ENCODE results near the gene C1orf35. TPM values are rescaled to one million over a fixed set of nuclear protein-coding genes. Genes with fewer than 3 reads are reported as not detected.

Gene C1orf35
- total RNA-seq, 2 experiments from 2014 or later = 14.4 to 24.4 TPM

DNA sequence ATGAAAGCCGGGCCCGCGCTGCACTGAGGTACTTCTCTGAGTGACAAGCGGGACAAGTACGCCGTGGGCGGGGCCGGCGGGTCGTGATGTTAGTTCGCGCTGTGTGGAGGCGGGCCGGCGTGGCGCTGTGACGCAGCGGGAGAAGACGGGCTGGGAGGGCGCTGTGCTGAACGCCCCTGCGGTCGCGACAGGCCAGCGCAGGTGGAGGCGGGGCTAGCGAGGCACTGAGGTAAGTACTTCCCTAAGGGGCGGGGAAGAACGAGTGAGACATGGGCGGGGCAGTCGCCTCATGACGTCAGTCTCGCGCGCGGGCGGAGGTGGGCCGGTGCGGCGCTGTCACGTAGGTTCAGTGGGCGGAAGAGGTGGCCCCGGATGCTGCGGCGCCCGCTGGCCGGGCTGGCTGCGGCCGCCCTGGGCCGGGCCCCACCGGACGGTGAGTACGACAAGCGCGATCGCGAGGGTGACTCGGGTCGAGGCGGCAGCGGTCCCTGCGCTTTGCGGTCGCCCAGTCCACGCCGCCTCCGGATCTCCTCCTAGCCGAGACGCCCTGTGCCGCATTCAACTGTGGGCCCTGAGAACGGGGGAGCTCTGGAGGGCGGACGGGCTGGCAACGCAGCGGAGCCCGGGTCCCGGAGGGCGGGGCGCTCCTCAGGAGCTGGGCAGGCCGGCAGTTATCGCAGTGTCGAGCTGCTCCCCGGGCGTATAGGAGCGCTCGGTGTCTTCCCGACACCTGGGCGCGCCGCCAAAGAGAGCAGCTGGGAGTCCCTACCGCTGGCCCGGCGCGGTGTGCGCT, 37.0 kb upstream of the C1orf35 start, which contains the start of gene GUK1:
TSS of gene GUK1 (plus strand) at position 349 of the 793 bp plus-strand sequence. CDS start at position 373, 24 bp downstream.
- Mint-ChIP-seq H3K27ac (peak within 1 kb of the TSS; percentile 100), H3K9me3 (no peaks in the 10 kb centered on the region), H3K4me3 (peak within 1 kb of the TSS; percentile 99), H3K36me3 (ENCODE audit: low read depth) (peaks cover 16% of the 10 kb centered on the region), H3K4me1 (peaks cover 41% of the 10 kb centered on the region), H3K27me3 (peaks cover 21% of the 10 kb centered on the region)
- DNase-seq = peak; percentile 100
- ChIA-PET CTCF (interaction anchor here (0.6 to 11.0 kb wide), 4 partner anchors 25 to 317 kb away, joined by 3 to 104 read pairs (median 3); partner anchors contain the start of gene IBA57), POLR2A (no interaction called here)

DNA sequence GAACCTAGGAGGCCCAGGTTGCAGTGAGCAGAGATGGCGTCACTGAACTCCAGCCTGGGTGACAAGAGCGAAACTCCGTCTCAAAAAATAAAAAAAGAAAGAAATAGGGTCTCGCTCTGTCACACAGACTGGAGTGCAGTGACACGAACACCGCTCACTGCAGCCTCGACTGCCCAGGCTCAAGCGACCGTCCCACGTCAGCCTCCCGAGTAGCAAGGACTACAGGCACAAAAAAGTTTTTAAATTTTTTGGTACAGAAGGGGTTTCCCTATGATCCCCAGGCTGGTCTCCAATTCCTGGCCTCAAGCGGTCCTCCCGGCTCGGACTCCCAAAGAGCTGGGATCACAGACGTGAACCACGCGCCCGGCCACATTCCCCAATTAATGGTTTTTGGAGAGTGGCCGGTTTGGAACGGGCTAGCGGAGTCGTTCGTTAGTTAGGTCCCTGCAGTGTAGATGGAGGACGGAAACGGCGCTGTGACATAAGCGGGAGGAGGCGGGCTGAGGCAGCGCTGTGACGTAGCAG, 36.3 kb upstream of the C1orf35 start:
- CTCF ChIA-PET = interaction anchor here (0.9 to 11.0 kb wide), 3 partner anchors 25 to 49 kb away, joined by 3 to 104 read pairs (median 3); partner anchors contain the start of genes IBA57 and MRPL55

DNA sequence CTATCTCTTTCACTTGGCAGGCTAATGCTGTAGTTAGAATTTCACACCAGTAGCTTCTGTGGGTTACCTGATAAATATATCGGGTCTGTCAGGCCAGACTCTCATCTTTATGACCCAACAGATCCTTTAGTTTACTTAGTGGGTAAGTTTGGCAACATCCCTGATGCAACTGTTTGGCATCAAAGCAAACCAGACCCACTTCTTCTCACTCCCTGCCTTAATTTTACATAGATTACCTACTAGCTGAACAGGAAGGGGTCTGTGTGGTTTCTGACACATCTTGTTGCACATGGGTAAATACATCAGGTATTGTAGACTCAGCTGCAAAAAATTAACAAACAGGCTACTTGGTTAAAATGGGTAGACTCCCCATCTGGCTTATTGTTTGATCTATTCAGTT, 33.8 kb upstream of the C1orf35 start:
- peaks cover 17% of the 10 kb centered on the region for H3K4me1 Mint-ChIP-seq
- no peak overlapping the region for H3K4me3 Mint-ChIP-seq
- no peak for DNase-seq
- ChIA-PET CTCF (interaction anchor here (1.4 to 11.0 kb wide), 4 partner anchors 11 to 48 kb away, joined by 3 to 104 read pairs (median 8); partner anchors contain the start of gene IBA57), POLR2A (no interaction called here)
- H3K27me3 Mint-ChIP-seq = peaks cover 27% of the 10 kb centered on the region
- H3K9me3 Mint-ChIP-seq = no peaks in the 10 kb centered on the region
- no peak overlapping the region for H3K27ac Mint-ChIP-seq
- H3K36me3 Mint-ChIP-seq (ENCODE audit: low read depth) = peaks cover 9% of the 10 kb centered on the region

More for the DNA sequence above, 36.3 kb upstream of the C1orf35 start:
- Mint-ChIP-seq H3K27ac (peak overlapping the region; percentile 100), H3K9me3 (no peaks in the 10 kb centered on the region), H3K36me3 (ENCODE audit: low read depth) (peaks cover 16% of the 10 kb centered on the region), H3K4me1 (peaks cover 41% of the 10 kb centered on the region), H3K27me3 (peaks cover 27% of the 10 kb centered on the region), H3K4me3 (peak overlapping the region; percentile 99)
- POLR2A ChIA-PET = no interaction called here
- no peak for DNase-seq

DNA sequence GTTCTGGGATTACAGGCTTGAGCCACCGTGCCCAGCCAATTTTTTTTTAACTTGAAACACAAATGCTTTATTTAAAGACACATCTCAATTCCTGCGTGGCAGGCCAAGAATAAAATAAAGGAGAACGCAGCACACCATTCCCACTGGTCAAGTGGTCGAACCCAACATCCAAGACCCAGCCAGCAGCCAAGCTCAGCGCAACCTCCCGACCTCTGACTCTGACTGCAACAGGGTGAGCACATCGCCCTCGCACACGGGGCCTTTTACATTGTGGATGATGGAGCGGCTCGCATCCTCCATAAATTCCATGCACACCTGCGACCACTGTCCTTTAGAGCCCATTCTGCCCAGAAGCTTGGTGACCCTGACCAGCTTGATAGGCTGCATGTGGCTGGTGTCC, 31.5 kb upstream of the C1orf35 start:
- peaks cover 29% of the 10 kb centered on the region for H3K27me3 Mint-ChIP-seq
- H3K9me3 Mint-ChIP-seq = no peaks in the 10 kb centered on the region
- peaks cover 19% of the 10 kb centered on the region for H3K4me1 Mint-ChIP-seq
- no peak for DNase-seq
- POLR2A ChIA-PET = interaction anchor here (0.5 kb wide), 1 partner anchor 61 kb away, joined by 3 read pairs; no protein-coding TSS in a partner anchor
- H3K27ac Mint-ChIP-seq = no peak overlapping the region
- no peaks in the 10 kb centered on the region for H3K36me3 Mint-ChIP-seq (ENCODE audit: low read depth)
- no peak overlapping the region for H3K4me3 Mint-ChIP-seq
- CTCF ChIA-PET = interaction anchor here (1.3 to 1.9 kb wide), 3 partner anchors 8 to 32 kb away, joined by 3 to 7 read pairs (median 4); partner anchors contain the start of gene IBA57

DNA sequence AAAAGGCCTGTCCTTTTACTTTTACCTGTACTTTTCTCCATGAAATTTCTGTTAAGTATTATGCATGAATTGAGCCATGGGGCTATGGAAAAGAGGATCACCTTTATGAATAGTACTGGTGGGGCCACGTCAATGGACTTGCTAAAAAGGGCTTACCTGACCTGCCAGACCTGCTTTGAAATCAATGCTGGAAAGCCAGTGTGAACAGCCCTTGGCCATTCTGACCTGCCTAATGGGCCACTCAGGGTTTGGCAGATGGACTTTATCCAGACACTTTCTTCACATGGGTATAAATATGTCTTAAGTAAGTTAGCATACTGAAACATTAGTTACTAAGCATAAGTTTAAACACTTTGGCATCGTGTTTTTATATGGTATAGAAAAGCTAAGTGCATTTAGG, 28.6 kb upstream of the C1orf35 start:
- POLR2A ChIA-PET = no interaction called here
- no peak overlapping the region for H3K27ac Mint-ChIP-seq
- peaks cover 11% of the 10 kb centered on the region for H3K4me1 Mint-ChIP-seq
- no peaks in the 10 kb centered on the region for H3K36me3 Mint-ChIP-seq (ENCODE audit: low read depth)
- no peaks in the 10 kb centered on the region for H3K9me3 Mint-ChIP-seq
- H3K27me3 Mint-ChIP-seq = peaks cover 21% of the 10 kb centered on the region
- no peak for DNase-seq
- CTCF ChIA-PET = interaction anchor here (0.8 to 2.2 kb wide), 4 partner anchors 10 to 35 kb away, joined by 3 to 9 read pairs (median 6); no protein-coding TSS in a partner anchor
- no peak overlapping the region for H3K4me3 Mint-ChIP-seq

DNA sequence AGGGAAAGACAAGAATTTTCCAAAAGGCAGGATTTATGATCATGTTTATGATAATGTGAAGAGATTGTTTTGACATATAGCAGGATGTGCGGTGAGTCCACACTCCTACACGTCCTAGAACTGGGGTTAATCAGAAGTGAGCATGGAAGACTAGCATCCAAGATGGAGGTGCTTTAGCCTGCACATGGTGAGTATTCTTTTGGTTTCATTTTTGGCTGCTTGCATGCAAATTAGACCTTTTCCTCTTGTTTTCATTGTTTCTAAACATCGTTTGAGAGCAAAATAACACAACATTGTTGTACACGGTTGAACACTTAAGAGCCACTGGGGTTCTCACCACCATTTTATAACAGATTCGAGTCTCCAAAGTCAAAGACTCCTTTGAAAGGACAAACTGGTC, 22.1 kb upstream of the C1orf35 start:
- Mint-ChIP-seq H3K27me3 (no peaks in the 10 kb centered on the region), H3K27ac (no peak overlapping the region), H3K4me1 (peaks cover 11% of the 10 kb centered on the region), H3K9me3 (no peaks in the 10 kb centered on the region), H3K4me3 (no peak overlapping the region), H3K36me3 (ENCODE audit: low read depth) (peaks cover 2% of the 10 kb centered on the region)
- ChIA-PET CTCF (interaction anchor here (1.8 to 3.1 kb wide), 2 partner anchors 12 to 40 kb away, joined by 9 to 10 read pairs; partner anchors contain the start of gene IBA57), POLR2A (no interaction called here)
- DNase-seq = no peak

DNA sequence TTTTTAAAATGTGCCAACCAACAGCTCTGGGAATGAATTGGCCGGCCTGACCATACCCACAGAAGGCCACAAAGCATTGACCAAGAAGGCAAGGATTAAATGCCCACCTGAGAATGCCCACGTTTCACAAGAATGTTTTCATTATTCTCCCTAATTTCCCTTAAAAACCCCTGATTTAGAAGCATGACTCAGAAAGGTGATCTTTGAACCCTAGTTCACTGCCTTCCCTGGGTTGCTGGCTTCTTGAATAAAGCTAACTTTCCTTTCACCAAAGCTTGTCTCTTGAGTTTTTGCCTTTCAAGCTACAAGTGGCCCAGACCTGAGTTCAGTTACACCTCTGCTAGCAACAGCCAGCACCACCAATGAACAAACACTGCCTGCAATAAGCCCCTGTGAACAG, 20.4 kb upstream of the C1orf35 start:
- no peak for DNase-seq
- Mint-ChIP-seq H3K4me1 (peaks cover 11% of the 10 kb centered on the region), H3K27ac (no peak overlapping the region), H3K4me3 (no peak overlapping the region), H3K9me3 (peaks cover 6% of the 10 kb centered on the region), H3K36me3 (ENCODE audit: low read depth) (peaks cover 4% of the 10 kb centered on the region), H3K27me3 (no peaks in the 10 kb centered on the region)
- ChIA-PET CTCF (interaction anchor here (0.7 to 3.5 kb wide), 5 partner anchors 9 to 170 kb away, joined by 3 to 12 read pairs (median 4); partner anchors contain the start of gene IBA57), POLR2A (no interaction called here)

DNA sequence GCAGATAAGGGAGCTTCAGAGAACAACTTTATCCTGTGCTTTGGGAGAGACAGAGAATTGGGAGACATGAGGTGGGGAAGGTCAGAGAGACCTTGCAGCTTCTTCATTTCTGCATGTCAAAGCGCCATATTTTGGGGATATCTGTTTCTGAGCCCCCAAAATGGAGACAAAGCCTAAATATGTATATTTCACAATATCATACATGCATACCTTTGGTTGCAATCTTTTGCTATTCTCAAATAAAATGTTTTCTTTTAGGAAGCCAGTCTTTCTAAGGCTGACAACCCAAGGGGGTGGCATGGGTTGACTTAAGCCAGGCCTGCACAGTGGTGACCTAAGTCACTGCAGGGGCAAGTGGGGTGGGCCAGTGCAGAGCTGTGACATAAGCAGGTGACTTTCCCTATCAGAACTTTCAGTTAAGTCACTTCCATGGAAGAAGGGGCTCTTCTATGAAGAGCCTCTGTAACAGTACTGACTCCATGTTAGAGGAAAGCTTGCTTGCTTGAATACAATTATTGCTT, 19.9 kb upstream of the C1orf35 start:
- Mint-ChIP-seq H3K27me3 (no peaks in the 10 kb centered on the region), H3K36me3 (ENCODE audit: low read depth) (peaks cover 6% of the 10 kb centered on the region), H3K27ac (no peak overlapping the region), H3K4me1 (peaks cover 11% of the 10 kb centered on the region), H3K4me3 (no peak overlapping the region), H3K9me3 (peaks cover 9% of the 10 kb centered on the region)
- no peak for DNase-seq
- POLR2A ChIA-PET = no interaction called here
- CTCF ChIA-PET = interaction anchor here (0.7 to 3.5 kb wide), 6 partner anchors 8 to 170 kb away, joined by 3 to 12 read pairs (median 4); partner anchors contain the start of gene IBA57

DNA sequence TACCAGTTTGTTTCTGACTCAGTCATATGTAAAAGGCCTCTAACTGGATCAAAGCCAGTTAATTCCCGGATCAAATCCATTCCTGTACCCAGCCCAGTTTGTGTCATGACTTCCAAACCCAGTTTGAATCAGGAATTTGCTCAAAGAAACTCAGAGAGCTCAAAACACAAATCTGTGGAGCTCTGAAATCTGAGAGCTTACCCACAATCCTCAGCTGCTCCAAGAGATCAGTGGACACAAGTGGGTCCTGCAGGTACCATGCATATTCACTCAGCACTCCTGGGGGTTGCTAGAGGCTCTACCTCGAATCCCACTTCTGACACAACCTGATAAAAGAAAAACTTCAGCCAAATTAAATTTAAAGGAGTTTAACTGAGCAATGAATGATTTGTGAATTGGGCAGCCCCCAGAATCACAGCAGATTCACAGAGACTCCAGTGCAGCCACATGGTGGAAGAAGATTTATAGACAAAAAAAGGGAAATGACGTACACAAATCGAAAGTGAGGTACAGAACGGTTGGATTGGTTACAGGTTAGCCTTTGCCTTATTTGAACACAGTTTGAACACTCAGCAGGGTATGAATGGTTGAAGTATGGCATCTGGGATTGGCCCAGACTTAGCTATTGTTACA, 17.8 kb upstream of the C1orf35 start:
- Mint-ChIP-seq H3K27me3 (no peaks in the 10 kb centered on the region), H3K27ac (peak overlapping the region; percentile 41), H3K9me3 (peaks cover 14% of the 10 kb centered on the region), H3K4me1 (peaks cover 11% of the 10 kb centered on the region), H3K36me3 (ENCODE audit: low read depth) (peaks cover 11% of the 10 kb centered on the region), H3K4me3 (no peak overlapping the region)
- ChIA-PET CTCF (interaction anchor here (1.2 to 3.5 kb wide), 3 partner anchors 10 to 45 kb away, joined by 3 to 12 read pairs (median 9); partner anchors contain the start of gene IBA57), POLR2A (interaction anchor here (0.6 kb wide), 1 partner anchor 17 kb away, joined by 3 read pairs; no protein-coding TSS in a partner anchor)
- no peak for DNase-seq

DNA sequence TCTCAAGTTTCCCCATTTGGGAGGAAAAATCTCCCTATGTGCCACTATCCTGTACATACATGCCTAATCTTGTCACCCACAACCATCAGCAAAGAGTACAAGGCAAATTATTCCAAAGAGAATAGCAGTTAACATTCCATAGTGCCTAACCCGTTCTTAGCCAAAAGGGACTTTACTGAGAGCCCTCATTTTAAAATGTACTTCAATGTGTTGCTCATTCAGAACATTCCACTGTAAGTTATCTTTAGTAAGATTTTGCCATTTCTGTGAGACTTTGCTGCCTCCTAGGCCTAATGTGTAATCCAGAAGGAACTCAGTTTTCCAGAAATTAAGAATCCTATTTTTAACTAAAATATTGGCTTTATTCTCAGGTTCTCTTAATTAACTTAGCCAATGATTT, 17.2 kb upstream of the C1orf35 start:
- no peak for DNase-seq
- H3K27me3 Mint-ChIP-seq = no peaks in the 10 kb centered on the region
- CTCF ChIA-PET = interaction anchor here (3.5 kb wide), 1 partner anchor 46 kb away, joined by 12 read pairs; the partner anchor contains the start of gene IBA57
- H3K4me3 Mint-ChIP-seq = no peak overlapping the region
- POLR2A ChIA-PET = no interaction called here
- peaks cover 8% of the 10 kb centered on the region for H3K4me1 Mint-ChIP-seq
- no peak overlapping the region for H3K27ac Mint-ChIP-seq
- H3K36me3 Mint-ChIP-seq (ENCODE audit: low read depth) = peaks cover 11% of the 10 kb centered on the region
- peaks cover 14% of the 10 kb centered on the region for H3K9me3 Mint-ChIP-seq

DNA sequence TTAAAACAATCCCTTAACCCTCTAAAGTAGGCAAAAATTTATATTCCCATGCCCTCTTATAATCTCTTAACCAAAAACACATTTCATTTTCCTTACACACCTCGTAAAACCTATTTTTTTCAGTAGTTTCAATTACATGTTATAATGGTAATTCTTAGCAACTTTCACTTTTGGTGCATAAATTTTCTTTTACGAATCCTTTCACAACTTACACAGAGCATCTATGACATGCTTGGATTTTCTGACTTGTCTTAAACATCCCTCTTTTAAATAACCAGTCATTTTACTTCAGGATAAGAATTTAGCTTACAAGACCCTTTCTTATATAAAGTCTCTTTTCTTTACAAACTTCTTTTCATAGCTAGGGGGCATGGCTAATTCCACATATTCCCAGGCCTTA, 14.9 kb upstream of the C1orf35 start:
- DNase-seq = no peak
- Mint-ChIP-seq H3K4me3 (no peak overlapping the region), H3K27ac (no peak overlapping the region), H3K9me3 (peaks cover 14% of the 10 kb centered on the region), H3K36me3 (ENCODE audit: low read depth) (peaks cover 11% of the 10 kb centered on the region), H3K27me3 (no peaks in the 10 kb centered on the region), H3K4me1 (peaks cover 7% of the 10 kb centered on the region)
- ChIA-PET CTCF (interaction anchor here (1.0 kb wide), 1 partner anchor 8 kb away, joined by 4 read pairs; no protein-coding TSS in a partner anchor), POLR2A (no interaction called here)

DNA sequence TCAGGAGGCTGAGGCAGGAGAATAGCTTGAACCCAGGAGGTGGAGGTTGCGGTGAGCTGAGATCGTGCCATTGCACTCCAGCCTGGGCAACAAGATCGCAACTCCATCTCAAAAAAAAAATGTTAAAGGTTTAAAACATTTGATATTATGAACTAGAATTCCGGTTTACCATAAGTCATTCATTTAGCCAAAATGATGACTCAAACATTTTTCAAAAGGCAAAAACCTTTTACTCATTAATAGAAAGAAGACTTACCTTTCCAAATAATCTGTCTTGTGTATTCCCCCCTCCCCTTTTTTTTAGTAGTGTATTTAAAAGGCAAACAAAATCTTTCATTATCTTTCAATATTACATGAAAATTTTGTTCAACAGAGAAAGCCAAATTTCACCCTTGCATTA, 14.2 kb upstream of the C1orf35 start:
- H3K9me3 Mint-ChIP-seq = peaks cover 14% of the 10 kb centered on the region
- ChIA-PET CTCF (no interaction called here), POLR2A (no interaction called here)
- peaks cover 7% of the 10 kb centered on the region for H3K4me1 Mint-ChIP-seq
- H3K36me3 Mint-ChIP-seq (ENCODE audit: low read depth) = peaks cover 11% of the 10 kb centered on the region
- no peak for DNase-seq
- H3K27ac Mint-ChIP-seq = no peak overlapping the region
- H3K4me3 Mint-ChIP-seq = no peak overlapping the region
- H3K27me3 Mint-ChIP-seq = no peaks in the 10 kb centered on the region

All from activated CD4-positive, alpha-beta T cell treated with anti-CD3 and anti-CD28 coated beads, Interleukin-2, amount 10 ng/mL, durations not matched to agents 7 days and 5 days (primary cell).